ENCODE data around the gene AMT. TPM values are rescaled to one million over a fixed set of nuclear protein-coding genes. Genes with fewer than 3 reads are reported as not detected.

AMT gene
- total RNA-seq, 1 experiment from 2014 or later: 66.6 TPM

DNA sequence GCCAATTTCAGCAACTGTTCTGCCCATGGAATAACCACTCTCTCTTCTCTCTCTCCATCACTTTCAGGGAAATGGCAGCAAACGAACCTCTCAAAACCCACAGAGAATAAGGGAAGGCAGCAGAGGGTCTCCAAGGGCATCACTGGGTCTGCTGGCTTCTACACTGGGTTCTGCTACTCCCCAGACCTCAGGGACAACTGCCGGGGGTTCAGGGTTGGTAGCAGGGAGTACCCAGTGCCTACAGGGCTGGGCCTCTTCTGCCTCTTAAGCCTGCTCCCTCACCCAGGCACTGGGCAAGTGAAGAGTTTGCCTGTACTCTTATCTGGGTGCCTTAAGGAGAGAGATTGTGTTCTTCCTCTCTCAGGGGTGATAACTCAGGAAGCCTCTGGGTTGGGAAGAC is 7.5 kb downstream of the AMT start:
- no peaks in the 10 kb centered on the region for H3K9me3 Mint-ChIP-seq
- TF ChIP-seq ZNF423 (CRISPR knock-in tag; IDR thresholded peaks at IDR 0.05) (no peak), ETV6 (CRISPR knock-in tag; IDR thresholded peaks at IDR 0.05) (no peak), ZNF396 (CRISPR knock-in tag; IDR thresholded peaks at IDR 0.05; ENCODE audit: borderline replicate concordance) (no peak), MYBL2 (CRISPR knock-in tag; IDR thresholded peaks at IDR 0.05) (no peak), NR3C1 (CRISPR knock-in tag; conservative IDR thresholded peaks at IDR 0.05; ENCODE audit: low read depth) (no peak), ELF4 (CRISPR knock-in tag; IDR thresholded peaks at IDR 0.05; ENCODE audit: low read depth) (no peak), MXD4 (CRISPR knock-in tag; IDR thresholded peaks at IDR 0.05; ENCODE audit: borderline replicate concordance) (no peak), NR2C2 (CRISPR knock-in tag; IDR thresholded peaks at IDR 0.05) (no peak), MLX (CRISPR knock-in tag; IDR thresholded peaks at IDR 0.05) (no peak), ZNF281 (CRISPR knock-in tag; IDR thresholded peaks at IDR 0.05) (no peak), ZNF121 (CRISPR knock-in tag; IDR thresholded peaks at IDR 0.05) (no peak), HMGXB4 (CRISPR knock-in tag; IDR thresholded peaks at IDR 0.05) (no peak), ZNF512 (CRISPR knock-in tag; IDR thresholded peaks at IDR 0.05; ENCODE audit: borderline replicate concordance) (no peak), NR1H2 (CRISPR knock-in tag; IDR thresholded peaks at IDR 0.05) (no peak), EMX1 (CRISPR knock-in tag; IDR thresholded peaks at IDR 0.05) (no peak)
- TF ChIP-seq, protein P1, sequence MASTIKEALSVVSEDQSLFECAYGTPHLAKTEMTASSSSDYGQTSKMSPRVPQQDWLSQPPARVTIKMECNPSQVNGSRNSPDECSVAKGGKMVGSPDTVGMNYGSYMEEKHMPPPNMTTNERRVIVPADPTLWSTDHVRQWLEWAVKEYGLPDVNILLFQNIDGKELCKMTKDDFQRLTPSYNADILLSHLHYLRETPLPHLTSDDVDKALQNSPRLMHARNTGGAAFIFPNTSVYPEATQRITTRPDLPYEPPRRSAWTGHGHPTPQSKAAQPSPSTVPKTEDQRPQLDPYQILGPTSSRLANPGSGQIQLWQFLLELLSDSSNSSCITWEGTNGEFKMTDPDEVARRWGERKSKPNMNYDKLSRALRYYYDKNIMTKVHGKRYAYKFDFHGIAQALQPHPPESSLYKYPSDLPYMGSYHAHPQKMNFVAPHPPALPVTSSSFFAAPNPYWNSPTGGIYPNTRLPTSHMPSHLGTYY (CRISPR knock-in tag; IDR thresholded peaks at IDR 0.05): no peak
- TF ChIP-seq, protein P2, sequence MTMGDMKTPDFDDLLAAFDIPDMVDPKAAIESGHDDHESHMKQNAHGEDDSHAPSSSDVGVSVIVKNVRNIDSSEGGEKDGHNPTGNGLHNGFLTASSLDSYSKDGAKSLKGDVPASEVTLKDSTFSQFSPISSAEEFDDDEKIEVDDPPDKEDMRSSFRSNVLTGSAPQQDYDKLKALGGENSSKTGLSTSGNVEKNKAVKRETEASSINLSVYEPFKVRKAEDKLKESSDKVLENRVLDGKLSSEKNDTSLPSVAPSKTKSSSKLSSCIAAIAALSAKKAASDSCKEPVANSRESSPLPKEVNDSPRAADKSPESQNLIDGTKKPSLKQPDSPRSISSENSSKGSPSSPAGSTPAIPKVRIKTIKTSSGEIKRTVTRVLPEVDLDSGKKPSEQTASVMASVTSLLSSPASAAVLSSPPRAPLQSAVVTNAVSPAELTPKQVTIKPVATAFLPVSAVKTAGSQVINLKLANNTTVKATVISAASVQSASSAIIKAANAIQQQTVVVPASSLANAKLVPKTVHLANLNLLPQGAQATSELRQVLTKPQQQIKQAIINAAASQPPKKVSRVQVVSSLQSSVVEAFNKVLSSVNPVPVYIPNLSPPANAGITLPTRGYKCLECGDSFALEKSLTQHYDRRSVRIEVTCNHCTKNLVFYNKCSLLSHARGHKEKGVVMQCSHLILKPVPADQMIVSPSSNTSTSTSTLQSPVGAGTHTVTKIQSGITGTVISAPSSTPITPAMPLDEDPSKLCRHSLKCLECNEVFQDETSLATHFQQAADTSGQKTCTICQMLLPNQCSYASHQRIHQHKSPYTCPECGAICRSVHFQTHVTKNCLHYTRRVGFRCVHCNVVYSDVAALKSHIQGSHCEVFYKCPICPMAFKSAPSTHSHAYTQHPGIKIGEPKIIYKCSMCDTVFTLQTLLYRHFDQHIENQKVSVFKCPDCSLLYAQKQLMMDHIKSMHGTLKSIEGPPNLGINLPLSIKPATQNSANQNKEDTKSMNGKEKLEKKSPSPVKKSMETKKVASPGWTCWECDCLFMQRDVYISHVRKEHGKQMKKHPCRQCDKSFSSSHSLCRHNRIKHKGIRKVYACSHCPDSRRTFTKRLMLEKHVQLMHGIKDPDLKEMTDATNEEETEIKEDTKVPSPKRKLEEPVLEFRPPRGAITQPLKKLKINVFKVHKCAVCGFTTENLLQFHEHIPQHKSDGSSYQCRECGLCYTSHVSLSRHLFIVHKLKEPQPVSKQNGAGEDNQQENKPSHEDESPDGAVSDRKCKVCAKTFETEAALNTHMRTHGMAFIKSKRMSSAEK (CRISPR knock-in tag; IDR thresholded peaks at IDR 0.05; ENCODE audit: borderline replicate concordance): no peak
- TF ChIP-seq, protein P3, sequence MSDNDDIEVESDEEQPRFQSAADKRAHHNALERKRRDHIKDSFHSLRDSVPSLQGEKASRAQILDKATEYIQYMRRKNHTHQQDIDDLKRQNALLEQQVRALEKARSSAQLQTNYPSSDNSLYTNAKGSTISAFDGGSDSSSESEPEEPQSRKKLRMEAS (CRISPR knock-in tag; IDR thresholded peaks at IDR 0.05): no peak
- H3K36me3 Mint-ChIP-seq: peaks cover 6% of the 10 kb centered on the region
- CTCF ChIA-PET: interaction anchor here (1.5 to 2.4 kb wide), 2 partner anchors 122 to 125 kb away, joined by 3 to 9 read pairs; no protein-coding TSS in a partner anchor
- ATAC-seq (no peak), DNase-seq (ENCODE audit: low spot score) (no peak)
- POLR2A ChIA-PET: no interaction called here
- H3K27ac Mint-ChIP-seq: no peak overlapping the region; the same call in 1 of the 2 replicates
- peaks cover 39% of the 10 kb centered on the region for H3K4me1 Mint-ChIP-seq
- no peaks in the 10 kb centered on the region for H3K27me3 Mint-ChIP-seq (ENCODE audit: low read depth)
- no peak overlapping the region for H3K4me3 Mint-ChIP-seq
